GM12872 (cell line): Measurements from ENCODE around the gene GPC5.

Experiments used
- TF ChIP-seq, protein P1 (sequence below): IDR thresholded peaks from 3 replicates; pipeline ENCODE4 v1.5.1; 2011; ENCODE audit warnings: low read depth, mild to moderate bottlenecking, low read length, moderate library complexity; ENCODE audit not compliant: insufficient read depth

GPC5 gene

DNA sequence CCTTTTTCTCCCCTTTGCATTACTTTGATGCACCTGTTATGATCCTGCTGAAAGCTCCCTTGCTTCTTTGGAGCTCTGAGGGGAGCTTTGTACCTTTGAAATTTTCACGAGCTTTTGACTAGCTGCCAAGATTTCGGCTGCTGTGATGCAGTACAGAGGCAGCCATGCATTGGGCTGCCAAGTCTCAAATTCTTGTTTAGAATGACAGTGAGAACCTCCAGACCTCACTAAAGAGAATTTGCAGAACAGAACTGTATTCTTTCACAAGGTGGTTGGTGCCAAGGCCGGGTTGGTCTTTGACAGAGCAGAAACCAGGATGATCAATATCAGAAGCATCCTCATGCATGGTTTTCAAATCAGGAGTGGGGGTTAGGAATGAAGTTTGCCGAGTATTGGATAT, 414.8 kb downstream of the GPC5 start:
- TF ChIP-seq, protein P1, sequence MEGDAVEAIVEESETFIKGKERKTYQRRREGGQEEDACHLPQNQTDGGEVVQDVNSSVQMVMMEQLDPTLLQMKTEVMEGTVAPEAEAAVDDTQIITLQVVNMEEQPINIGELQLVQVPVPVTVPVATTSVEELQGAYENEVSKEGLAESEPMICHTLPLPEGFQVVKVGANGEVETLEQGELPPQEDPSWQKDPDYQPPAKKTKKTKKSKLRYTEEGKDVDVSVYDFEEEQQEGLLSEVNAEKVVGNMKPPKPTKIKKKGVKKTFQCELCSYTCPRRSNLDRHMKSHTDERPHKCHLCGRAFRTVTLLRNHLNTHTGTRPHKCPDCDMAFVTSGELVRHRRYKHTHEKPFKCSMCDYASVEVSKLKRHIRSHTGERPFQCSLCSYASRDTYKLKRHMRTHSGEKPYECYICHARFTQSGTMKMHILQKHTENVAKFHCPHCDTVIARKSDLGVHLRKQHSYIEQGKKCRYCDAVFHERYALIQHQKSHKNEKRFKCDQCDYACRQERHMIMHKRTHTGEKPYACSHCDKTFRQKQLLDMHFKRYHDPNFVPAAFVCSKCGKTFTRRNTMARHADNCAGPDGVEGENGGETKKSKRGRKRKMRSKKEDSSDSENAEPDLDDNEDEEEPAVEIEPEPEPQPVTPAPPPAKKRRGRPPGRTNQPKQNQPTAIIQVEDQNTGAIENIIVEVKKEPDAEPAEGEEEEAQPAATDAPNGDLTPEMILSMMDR, result no peak

DNA sequence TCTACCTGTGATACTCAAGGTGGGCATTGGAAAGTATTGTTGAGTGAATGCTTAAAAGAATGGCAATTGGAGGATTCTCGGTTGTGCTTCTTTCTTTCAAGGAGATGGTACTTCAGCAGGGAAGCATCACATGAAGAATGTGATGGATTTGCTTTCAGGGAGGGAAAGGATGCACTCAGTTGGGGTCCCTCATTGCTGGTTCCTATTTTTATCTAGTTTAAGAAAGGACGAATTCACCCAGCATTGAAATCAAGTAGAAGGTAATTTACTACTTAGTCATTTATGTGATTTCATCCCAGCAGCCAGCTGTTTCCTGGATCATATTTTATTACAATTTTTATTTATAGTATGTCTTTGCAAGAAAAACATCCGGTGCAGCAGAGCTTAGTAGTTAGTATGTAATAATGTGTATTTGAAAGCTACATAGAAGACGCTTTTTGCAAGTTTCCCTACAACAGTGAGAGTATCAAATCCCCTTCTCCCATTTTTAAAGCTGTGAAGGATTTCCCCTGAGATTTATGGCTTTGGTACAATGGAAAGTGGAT, 417.9 kb downstream of the GPC5 start:
- TF ChIP-seq, protein P1, result no peak

DNA sequence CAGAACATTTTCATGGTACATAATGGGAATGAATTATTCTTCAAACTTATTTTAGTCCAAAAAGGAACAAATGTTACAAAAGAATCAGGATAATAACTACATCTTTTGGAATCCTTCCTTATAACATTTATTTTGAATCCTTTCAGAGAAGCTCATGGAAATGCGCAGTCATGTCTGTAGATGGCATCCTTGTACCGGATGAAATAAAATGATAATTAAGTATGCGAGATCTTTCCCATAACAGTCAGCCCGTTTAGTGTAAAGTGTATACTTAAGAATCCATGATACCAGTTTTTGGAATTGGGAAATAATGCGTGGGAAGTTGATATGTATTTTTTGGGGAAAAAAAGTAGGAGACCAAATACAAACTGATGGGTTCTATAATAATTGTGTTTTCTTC, 418.8 kb downstream of the GPC5 start:
- TF ChIP-seq, protein P1, result no peak

DNA sequence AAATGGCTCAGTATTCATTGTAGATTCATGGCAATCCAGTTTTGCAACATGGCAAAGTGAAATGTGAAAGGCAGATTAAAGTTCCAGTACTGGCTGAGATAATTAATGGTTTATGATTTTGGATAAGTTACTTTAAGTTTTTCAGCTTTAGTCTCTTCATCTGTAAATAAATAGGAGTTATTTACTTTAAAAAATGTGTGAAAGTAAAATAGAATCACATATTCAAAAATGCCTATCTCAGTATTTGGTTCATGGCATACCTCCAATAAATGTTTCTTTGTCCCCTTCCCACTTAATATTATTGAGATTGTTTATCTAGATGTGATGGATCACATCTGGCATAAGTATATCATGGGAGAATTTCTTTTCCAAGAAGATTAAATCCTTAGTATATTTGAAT, 426.0 kb downstream of the GPC5 start:
- TF ChIP-seq, protein P1, result no peak

DNA sequence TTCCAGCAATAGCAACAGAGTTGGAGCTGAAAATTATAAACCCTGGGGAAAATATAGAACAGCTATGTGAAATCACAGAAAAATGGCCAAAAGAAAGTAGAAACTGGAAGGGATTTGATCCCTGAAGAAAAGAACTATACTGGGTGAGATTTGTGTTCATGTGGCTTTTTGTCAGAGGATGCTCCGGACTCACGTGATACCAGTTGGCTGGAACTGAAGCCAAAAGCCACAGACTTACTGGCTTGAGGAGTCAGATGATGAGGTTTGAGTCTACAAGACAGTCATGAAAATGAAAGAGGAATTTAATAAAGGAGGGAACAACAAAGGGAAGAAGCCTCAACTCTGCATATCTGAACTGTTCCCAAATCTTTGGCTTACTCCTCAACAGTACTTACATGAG, 427.1 kb downstream of the GPC5 start:
- TF ChIP-seq, protein P1, result no peak

DNA sequence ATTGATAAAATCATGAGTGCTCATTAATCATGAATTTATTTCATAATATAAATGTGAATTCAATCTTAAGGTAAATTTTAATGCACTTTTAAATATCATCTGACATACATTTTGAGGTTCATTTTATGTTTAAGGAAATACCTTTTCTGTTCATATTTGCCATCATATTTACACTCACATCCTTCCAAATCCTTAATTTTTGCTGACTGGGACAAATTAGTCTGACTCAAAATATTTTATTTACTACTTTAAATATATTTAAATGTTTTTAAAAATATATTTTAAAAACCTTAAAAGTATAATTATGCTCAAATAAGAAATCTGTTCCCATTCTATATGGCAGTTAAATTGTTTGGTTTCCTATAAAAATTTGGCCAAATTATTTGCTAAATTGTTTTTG, 438.1 kb downstream of the GPC5 start:
- TF ChIP-seq, protein P1, result no peak

DNA sequence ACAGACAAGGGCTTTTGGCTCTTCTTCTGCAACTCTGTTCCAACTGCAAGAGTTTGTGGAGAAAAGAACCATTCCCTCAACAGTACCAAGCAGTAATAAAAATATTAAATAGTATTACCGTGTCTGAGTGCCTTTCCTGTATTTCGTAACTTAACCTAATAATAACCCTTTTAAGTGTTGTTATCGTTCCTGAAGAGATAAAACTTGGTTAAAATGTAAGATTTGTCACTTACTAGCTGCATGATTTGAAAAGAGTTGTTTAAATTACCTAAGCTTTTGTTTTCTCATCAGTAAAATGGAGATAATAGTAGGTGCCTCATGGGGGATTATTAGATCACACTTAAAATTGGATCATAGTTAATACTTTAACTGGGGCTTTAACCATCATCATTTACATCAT, 447.2 kb downstream of the GPC5 start:
- TF ChIP-seq, protein P1, result no peak

DNA sequence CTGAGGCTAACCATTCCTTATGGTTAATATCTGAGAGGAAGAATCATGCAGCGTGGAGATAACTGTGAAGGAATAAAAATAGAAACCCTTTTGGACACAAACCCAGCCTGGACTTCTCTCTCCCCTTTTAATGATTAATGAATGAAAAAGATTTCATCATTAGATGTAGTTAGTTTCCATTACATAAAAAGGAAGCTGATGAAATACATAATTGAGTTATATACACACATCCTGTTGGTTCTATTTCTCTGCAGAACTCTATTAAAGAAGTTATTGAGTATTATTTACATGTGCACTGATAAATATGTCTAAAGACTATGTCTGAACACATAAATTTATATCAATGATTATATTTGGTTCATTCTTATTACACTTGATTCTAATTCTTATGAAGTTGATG, 465.3 kb downstream of the GPC5 start:
- TF ChIP-seq, protein P1, result no peak
